GM12891 (cell line): Measurements from ENCODE around the gene OR51G2.

ENCODE experiments used
- PAX5 ChIP-seq: IDR thresholded peaks from 2 replicates; pipeline ENCODE4 v1.6.1; 2011; ENCODE audit warnings: low read length, moderate library complexity, mild to moderate bottlenecking; ENCODE audit not compliant: insufficient read depth, severe bottlenecking
- POLR2A ChIP-seq: IDR thresholded peaks from 2 replicates; pipeline ENCODE4 v1.6.1; 2011; ENCODE audit warnings: low read depth, low read length, control low read depth
- POLR2AphosphoS5 ChIP-seq: IDR thresholded peaks from 2 replicates; pipeline ENCODE4 v1.6.1; 2011; ENCODE audit warnings: low read depth, low read length, control low read depth
- TAF1 ChIP-seq: IDR thresholded peaks from 2 replicates; pipeline ENCODE4 v1.6.1; 2011; ENCODE audit warnings: low read depth, low read length, control low read depth

DNA sequence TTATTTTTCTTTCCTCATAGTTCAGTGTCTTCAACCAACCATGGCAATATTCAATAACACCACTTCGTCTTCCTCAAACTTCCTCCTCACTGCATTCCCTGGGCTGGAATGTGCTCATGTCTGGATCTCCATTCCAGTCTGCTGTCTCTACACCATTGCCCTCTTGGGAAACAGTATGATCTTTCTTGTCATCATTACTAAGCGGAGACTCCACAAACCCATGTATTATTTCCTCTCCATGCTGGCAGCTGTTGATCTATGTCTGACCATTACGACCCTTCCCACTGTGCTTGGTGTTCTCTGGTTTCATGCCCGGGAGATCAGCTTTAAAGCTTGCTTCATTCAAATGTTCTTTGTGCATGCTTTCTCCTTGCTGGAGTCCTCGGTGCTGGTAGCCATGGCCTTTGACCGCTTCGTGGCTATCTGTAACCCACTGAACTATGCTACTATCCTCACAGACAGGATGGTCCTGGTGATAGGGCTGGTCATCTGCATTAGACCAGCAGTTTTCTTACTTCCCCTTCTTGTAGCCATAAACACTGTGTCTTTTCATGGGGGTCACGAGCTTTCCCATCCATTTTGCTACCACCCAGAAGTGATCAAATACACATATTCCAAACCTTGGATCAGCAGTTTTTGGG is 37.2 kb downstream of the OR51G2 start, which contains the start of gene OR51T1:
- TF ChIP-seq TAF1 (no peak), POLR2A (no peak), POLR2AphosphoS5 (no peak), PAX5 (no peak)
